K562 (cell line): ENCODE measurements around the gene WDR19. TPM values are rescaled to one million over a fixed set of nuclear protein-coding genes. Genes with fewer than 3 reads are reported as not detected.

Experiments used
- ATAC-seq: fragments of 200-7000 bp; cut with Tn5 transposase; 3 replicates; pipeline ENCODE4 v1.9.1; 2020; ENCODE audit warnings: moderate library complexity
- BruUV-seq: library from RNA; stranded (reverse); fragments of 400-500 nt; replicated peaks from 2 replicates; lab custom pipeline; 2021; lab: Mats Ljungman, UMichigan
- CTCF ChIA-PET: fragments of 300-600 bp; formaldehyde crosslinking; extraction: SDS; loops from one replicate; lab custom pipeline; 2021; ENCODE audit warnings: low intra/inter-chr PET ratio; lab: Yijun Ruan, JAX
- POLR2A ChIA-PET: fragments of 300-600, 350-650 bp; sonication (Branson Sonifier 250); formaldehyde crosslinking; extraction: SDS; loops from one replicate; lab custom pipeline; 2021; ENCODE audit warnings: antibody characterized with exemption, inconsistent platforms; lab: Yijun Ruan, JAX
- DNase-seq, 4 experiments: peaks; one replicate each; pipeline versions ENCODE4 v3.0.0 to v3.0.0-alpha.2; 2011 to 2018; ENCODE audit warnings: low spot score in 3 of 4, mixed read lengths in 3 of 4; ENCODE audit errors: extremely low read depth in 1 of 4
- FAIRE-seq: peaks from 2 replicates; lab custom pipeline; 2011; peaks lifted over from hg19 to GRCh38; lab: Jason Lieb, UNC
- H2AFZ ChIP-seq: 2 replicates; pipeline ENCODE4 v1.6.0; 2011; ENCODE audit warnings: low read depth, low read length, control low read depth, inconsistent platforms
- H3K27ac ChIP-seq: fragments of 200-600 bp; 3 replicates; pipeline ENCODE4 v1.8.0; 2011; ENCODE audit warnings: low read depth, mild to moderate bottlenecking, control low read depth, inconsistent platforms, low read length, moderate library complexity, mixed read lengths; ENCODE audit errors: extremely low read depth
- H3K27me3 ChIP-seq, 2 experiments: fragments of 300-600 bp in 1 of 2; 2 replicates in 1 of 2; 3 replicates in 1 of 2; pipeline versions ENCODE4 v1.6.0 to v1.8.0; 2011; ENCODE audit warnings: inconsistent platforms in 2 of 2, low read length in 2 of 2, mild to moderate bottlenecking in 1 of 2, mixed read lengths in 1 of 2, moderate library complexity in 1 of 2; ENCODE audit not compliant: control insufficient read depth in 2 of 2, insufficient read depth in 2 of 2
- H3K36me3 ChIP-seq: fragments of 300-600 bp; 3 replicates; pipeline ENCODE4 v1.8.0; 2011; ENCODE audit warnings: mild to moderate bottlenecking, low read length, inconsistent platforms; ENCODE audit not compliant: control insufficient read depth, insufficient read depth
- H3K4me1 ChIP-seq, 2 experiments: fragments of 200-600 bp in 1 of 2; replicated peaks in 1 of 2; 2 replicates in 1 of 2; 3 replicates in 1 of 2; pipeline versions ENCODE4 v1.5.1 to v1.8.0; 2011; ENCODE audit warnings: inconsistent platforms in 2 of 2, low read length in 2 of 2, mild to moderate bottlenecking in 1 of 2, mixed read lengths in 1 of 2, moderate library complexity in 1 of 2; ENCODE audit not compliant: control insufficient read depth in 2 of 2, insufficient read depth in 2 of 2
- H3K4me2 ChIP-seq: 2 replicates; pipeline ENCODE4 v1.6.1; 2011; ENCODE audit warnings: low read length, control low read depth, inconsistent platforms, mixed read lengths; ENCODE audit not compliant: insufficient read depth
- H3K4me3 ChIP-seq: fragments of 200-600 bp; sonication (generic), shearing (Covaris generic); 2 replicates; pipeline ENCODE4 v1.5.1; 2016; ENCODE audit warnings: control low read depth, inconsistent platforms
- H3K79me2 ChIP-seq: fragments of 200-600 bp; 3 replicates; pipeline ENCODE4 v1.8.0; 2011; ENCODE audit warnings: low read length, inconsistent platforms; ENCODE audit not compliant: control insufficient read depth, insufficient read depth
- H3K9ac ChIP-seq, 2 experiments: 2 replicates each; pipeline versions ENCODE4 v1.6.0 to v1.6.1; 2011; ENCODE audit warnings: low read depth in 2 of 2, low read length in 2 of 2, control low read depth in 1 of 2, inconsistent platforms in 1 of 2, mild to moderate bottlenecking in 1 of 2, mixed read lengths in 1 of 2; ENCODE audit not compliant: insufficient read depth in 1 of 2
- H3K9me1 ChIP-seq: one replicate; pipeline ENCODE4 v1.6.0; 2011; ENCODE audit warnings: inconsistent platforms, mild to moderate bottlenecking, low read length, moderate library complexity; ENCODE audit not compliant: control insufficient read depth, insufficient read depth
- H3K9me3 ChIP-seq: replicated peaks from 2 replicates; pipeline ENCODE4 v1.5.1; 2011; ENCODE audit warnings: low read depth, low read length, inconsistent platforms; ENCODE audit not compliant: control insufficient read depth, insufficient read depth
- H4K20me1 ChIP-seq: replicated peaks from 2 replicates; pipeline ENCODE4 v1.6.1; 2011; ENCODE audit warnings: low read length, inconsistent platforms, mixed read lengths; ENCODE audit not compliant: control insufficient read depth, insufficient read depth
- EP300 ChIP-seq: IDR thresholded peaks from 2 replicates; pipeline ENCODE4 v1.6.1; 2012; ENCODE audit warnings: low read length, improper control_type of control experiment
- EZH2 ChIP-seq: IDR thresholded peaks from 2 replicates; pipeline ENCODE4 v1.6.1; 2012; ENCODE audit warnings: low read depth, mild to moderate bottlenecking, inconsistent platforms, low read length, borderline replicate concordance
- HNRNPUL1 ChIP-seq: fragments of 200-400 bp; formaldehyde crosslinking; IDR thresholded peaks from 2 replicates; pipeline ENCODE4 v1.6.1; 2017; ENCODE audit warnings: low read length
- KAT8 ChIP-seq: fragments of 450-650 bp; IDR thresholded peaks from 2 replicates; pipeline ENCODE4 v1.6.1; 2016; ENCODE audit warnings: low read depth, mild to moderate bottlenecking
- MBD2 ChIP-seq: sonication (generic); IDR thresholded peaks from 2 replicates; pipeline ENCODE4 v1.6.1; 2016; ENCODE audit warnings: low read depth, borderline replicate concordance
- NCOA6 ChIP-seq: fragments of 450-650 bp; IDR thresholded peaks from 2 replicates; pipeline ENCODE4 v1.6.1; 2017; ENCODE audit warnings: mild to moderate bottlenecking
- NCOR1 ChIP-seq: fragments of 450-650 bp; IDR thresholded peaks from 2 replicates; pipeline ENCODE4 v1.6.1; 2016; ENCODE audit warnings: mild to moderate bottlenecking, moderate library complexity
- NFYB ChIP-seq: IDR thresholded peaks from 2 replicates; pipeline ENCODE4 v1.6.1; 2011; ENCODE audit warnings: mild to moderate bottlenecking, moderate library complexity; ENCODE audit not compliant: insufficient read length; ENCODE audit errors: extremely low read depth
- SMARCA5 ChIP-seq: fragments of 450-650 bp; IDR thresholded peaks from 2 replicates; pipeline ENCODE4 v1.6.1; 2016
- SNRNP70 ChIP-seq: fragments of 200-400 bp; formaldehyde crosslinking; optimal IDR thresholded peaks from 2 replicates; pipeline ENCODE3; 2017; ENCODE audit warnings: low read depth, low read length
- SRF ChIP-seq, 2 experiments: fragments of 250-450, 450-650 bp in 1 of 2; sonication (Bioruptor Pico) in 1 of 2; sonication (generic) in 1 of 2; formaldehyde crosslinking; IDR thresholded peaks; 2 replicates each; pipeline versions ENCODE4 v1.5.0 to v1.5.1; 2020 to 2022; ENCODE audit warnings: mild to moderate bottlenecking in 1 of 2, missing genetic modification reagents in 1 of 2
- TAL1 ChIP-seq: fragments of 450-650 bp; IDR thresholded peaks from 2 replicates; pipeline ENCODE4 v1.6.1; 2016; ENCODE audit warnings: mild to moderate bottlenecking
- TEAD1 ChIP-seq, 2 experiments: fragments of 450-650 bp in 1 of 2; sonication (generic) in 1 of 2; formaldehyde crosslinking; IDR thresholded peaks; 2 replicates each; pipeline versions ENCODE4 v1.4.0 to v1.8.0; 2020 to 2022; ENCODE audit warnings: mild to moderate bottlenecking in 2 of 2, missing genetic modification reagents in 1 of 2
- TFAM ChIP-seq: fragments of 250-450 bp; sonication (Bioruptor Pico); conservative IDR thresholded peaks from 2 replicates; pipeline ENCODE4 v1.5.0; 2021; ENCODE audit warnings: mild to moderate bottlenecking, moderate library complexity
- WGBS: fragments of 100-300 bp; shearing (Covaris generic); methylation state at CpG from one replicate; pipeline ENCODE4 v1.1.6; 2016; ENCODE audit warnings: low coverage, mixed read lengths; ENCODE audit not compliant: insufficient coverage; ENCODE audit errors: missing lambda C conversion rate; 5-methylcytosine and 5-hydroxymethylcytosine counted together
- in situ Hi-C: fragments of 300-500 bp; cut with MboI; formaldehyde crosslinking; loops from 4 replicates; pipeline ENCODE4 v1.15.0; 2018; ENCODE audit warnings: inconsistent platforms, mixed read lengths
- intact Hi-C: fragments of 100-400 bp; cut with micrococcal nuclease; formaldehyde crosslinking; loops from 2 replicates; pipeline ENCODE4 v1.14.2; 2022
- polyA plus RNA-seq, 8 experiments: library from polyadenylated mRNA; depleted of rRNA in 4 of 8; stranded (reverse) in 5 of 8; unstranded in 3 of 8; fragments of >200 nt; fragmentation: Nextera tagmentation in 2 of 8; fragmentation: Illumina TruSeq in 1 of 8; extraction: Ambion mirVana in 2 of 8; extraction: Trizol in 1 of 8; gene quantifications; 2 replicates each; pipeline versions ENCODE4 v1.2.1 to v1.2.3, GENCODE V29; 2011 to 2014; ENCODE audit warnings: inconsistent platforms in 1 of 8, missing spikeins in 1 of 8
- total RNA-seq, 7 experiments: library from RNA; depleted of rRNA in 6 of 7; stranded (reverse); fragments of >200 nt in 6 of 7; fragmentation: Illumina TruSeq in 2 of 7; extraction: Trizol in 2 of 7; gene quantifications; 2 replicates each; pipeline versions ENCODE4 v1.2.1 to v1.2.3, GENCODE V29; 2011 to 2021; ENCODE audit warnings: low replicate concordance in 1 of 7
- TF ChIP-seq, protein P1 (sequence below), 2 experiments: fragments of 450-650 bp; conservative IDR thresholded peaks; 2 replicates each; pipeline ENCODE4 v1.6.1; 2017; ENCODE audit warnings: mild to moderate bottlenecking in 2 of 2, moderate library complexity in 2 of 2
- TF ChIP-seq, protein P2 (sequence below): fragments of 250-450 bp; sonication (Bioruptor Pico); IDR thresholded peaks from 2 replicates; pipeline ENCODE4 v1.4.0; 2020
- TF ChIP-seq, protein P3 (sequence below), 2 experiments: fragments of 450-650 bp; IDR thresholded peaks; 2 replicates each; pipeline ENCODE4 v1.6.1; 2016
- TF ChIP-seq, protein P4 (sequence below): fragments of 250-450 bp; sonication (Bioruptor Pico); IDR thresholded peaks from 2 replicates; pipeline ENCODE4 v1.5.0; 2022; ENCODE audit warnings: mild to moderate bottlenecking

Gene WDR19
- total and polyA plus RNA-seq, 9 of the 15 experiments (the other 6 are each of a cell fraction or from before 2014, with no cell fraction given), result 6.8 to 37.6 (median 11.2) TPM

DNA sequence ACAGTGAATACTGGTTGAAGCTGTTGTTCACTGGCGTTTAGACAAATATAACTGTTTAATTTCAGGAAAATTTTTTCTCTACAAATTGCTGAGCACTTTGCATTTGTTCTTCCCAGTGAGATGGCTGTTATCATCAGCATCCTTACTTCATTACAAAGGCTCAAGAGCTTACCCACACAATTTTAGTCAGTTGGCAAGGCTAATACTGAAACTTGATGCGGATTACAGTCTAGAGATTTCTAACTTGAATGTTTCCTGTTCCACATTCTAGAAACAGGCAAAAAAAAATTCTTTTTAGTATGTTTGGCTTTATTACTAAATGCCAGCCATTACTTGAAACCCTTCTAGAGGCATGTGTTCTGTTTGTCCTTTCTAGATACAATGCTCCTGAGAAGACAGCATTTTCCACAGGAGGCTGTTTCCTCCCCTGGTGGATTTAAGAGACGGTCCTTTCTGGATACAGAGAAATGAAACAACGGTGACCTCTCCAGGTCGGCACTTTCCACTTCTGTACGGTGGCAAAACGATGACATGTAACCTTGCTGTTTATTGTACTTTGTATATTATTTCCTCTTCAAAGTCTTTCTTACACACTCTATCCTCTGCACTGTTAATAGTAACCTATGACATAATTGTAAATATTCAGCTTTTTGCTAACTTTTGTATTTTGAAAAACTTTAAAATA, 102.9 kb downstream of the WDR19 start:
- H3K36me3 ChIP-seq, result peaks cover 42% of the 10 kb centered on the region; the same call in 2 of the 3 replicates
- POLR2A ChIA-PET, result interaction anchor here (0.5 to 1.5 kb wide), 2 partner anchors 9 to 37 kb away, joined by 3 read pairs; no protein-coding TSS in a partner anchor
- ATAC-seq (no peak; the same call in 2 of the 3 replicates), DNase-seq (no peak), FAIRE-seq (no peak)
- H3K79me2 ChIP-seq, result no peaks in the 10 kb centered on the region
- intact Hi-C loops, result no loop called here
- in situ Hi-C loops, result no loop called here
- no peak overlapping the region for H3K4me2 ChIP-seq
- no peak overlapping the region for H3K9ac ChIP-seq
- CTCF ChIA-PET, result no interaction called here
- BruUV-seq, result no TSS peak
- H3K9me3 ChIP-seq, result no peaks in the 10 kb centered on the region
- H3K27ac ChIP-seq, result no peak overlapping the region
- no peaks in the 10 kb centered on the region for H4K20me1 ChIP-seq
- no peaks in the 10 kb centered on the region for H3K9me1 ChIP-seq
- WGBS, result 63% methylated on average over 7 of the region's 7 CpGs
- no peak overlapping the region for H3K4me3 ChIP-seq
- H3K27me3 ChIP-seq, result no peaks in the 10 kb centered on the region
- no peak overlapping the region for H2AFZ ChIP-seq
- peaks cover 0 to 3% of the 10 kb centered on the region in 2 experiments; a peak in 2 of 5 replicates for H3K4me1 ChIP-seq
- TF ChIP-seq, protein P1, sequence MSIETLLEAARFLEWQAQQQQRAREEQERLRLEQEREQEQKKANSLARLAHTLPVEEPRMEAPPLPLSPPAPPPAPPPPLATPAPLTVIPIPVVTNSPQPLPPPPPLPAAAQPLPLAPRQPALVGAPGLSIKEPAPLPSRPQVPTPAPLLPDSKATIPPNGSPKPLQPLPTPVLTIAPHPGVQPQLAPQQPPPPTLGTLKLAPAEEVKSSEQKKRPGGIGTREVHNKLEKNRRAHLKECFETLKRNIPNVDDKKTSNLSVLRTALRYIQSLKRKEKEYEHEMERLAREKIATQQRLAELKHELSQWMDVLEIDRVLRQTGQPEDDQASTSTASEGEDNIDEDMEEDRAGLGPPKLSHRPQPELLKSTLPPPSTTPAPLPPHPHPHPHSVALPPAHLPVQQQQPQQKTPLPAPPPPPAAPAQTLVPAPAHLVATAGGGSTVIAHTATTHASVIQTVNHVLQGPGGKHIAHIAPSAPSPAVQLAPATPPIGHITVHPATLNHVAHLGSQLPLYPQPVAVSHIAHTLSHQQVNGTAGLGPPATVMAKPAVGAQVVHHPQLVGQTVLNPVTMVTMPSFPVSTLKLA (conservative IDR thresholded peaks at IDR 0.05), result no peak
- TF ChIP-seq, protein P2, sequence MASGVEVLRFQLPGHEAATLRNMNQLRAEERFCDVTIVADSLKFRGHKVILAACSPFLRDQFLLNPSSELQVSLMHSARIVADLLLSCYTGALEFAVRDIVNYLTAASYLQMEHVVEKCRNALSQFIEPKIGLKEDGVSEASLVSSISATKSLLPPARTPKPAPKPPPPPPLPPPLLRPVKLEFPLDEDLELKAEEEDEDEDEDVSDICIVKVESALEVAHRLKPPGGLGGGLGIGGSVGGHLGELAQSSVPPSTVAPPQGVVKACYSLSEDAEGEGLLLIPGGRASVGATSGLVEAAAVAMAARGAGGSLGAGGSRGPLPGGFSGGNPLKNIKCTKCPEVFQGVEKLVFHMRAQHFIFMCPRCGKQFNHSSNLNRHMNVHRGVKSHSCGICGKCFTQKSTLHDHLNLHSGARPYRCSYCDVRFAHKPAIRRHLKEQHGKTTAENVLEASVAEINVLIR (CRISPR knock-in tag), result no peak
- TF ChIP-seq NFYB (no peak), EP300 (no peak), KAT8 (no peak), TEAD1 (CRISPR knock-in tag; IDR thresholded peaks at IDR 0.05) (no peak), SMARCA5 (no peak), SNRNP70 (no peak), SRF (CRISPR knock-in tag; IDR thresholded peaks at IDR 0.05) (no peak), TAL1 (no peak), EZH2 (no peak), MBD2 (no peak), NCOR1 (no peak), HNRNPUL1 (no peak), NCOA6 (no peak), TFAM (CRISPR knock-in tag) (no peak)
- TF ChIP-seq, protein P3, sequence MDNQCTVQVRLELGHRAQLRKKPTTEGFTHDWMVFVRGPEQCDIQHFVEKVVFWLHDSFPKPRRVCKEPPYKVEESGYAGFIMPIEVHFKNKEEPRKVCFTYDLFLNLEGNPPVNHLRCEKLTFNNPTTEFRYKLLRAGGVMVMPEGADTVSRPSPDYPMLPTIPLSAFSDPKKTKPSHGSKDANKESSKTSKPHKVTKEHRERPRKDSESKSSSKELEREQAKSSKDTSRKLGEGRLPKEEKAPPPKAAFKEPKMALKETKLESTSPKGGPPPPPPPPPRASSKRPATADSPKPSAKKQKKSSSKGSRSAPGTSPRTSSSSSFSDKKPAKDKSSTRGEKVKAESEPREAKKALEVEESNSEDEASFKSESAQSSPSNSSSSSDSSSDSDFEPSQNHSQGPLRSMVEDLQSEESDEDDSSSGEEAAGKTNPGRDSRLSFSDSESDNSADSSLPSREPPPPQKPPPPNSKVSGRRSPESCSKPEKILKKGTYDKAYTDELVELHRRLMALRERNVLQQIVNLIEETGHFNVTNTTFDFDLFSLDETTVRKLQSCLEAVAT (IDR thresholded peaks at IDR 0.05), result no peak
- TF ChIP-seq, protein P4, sequence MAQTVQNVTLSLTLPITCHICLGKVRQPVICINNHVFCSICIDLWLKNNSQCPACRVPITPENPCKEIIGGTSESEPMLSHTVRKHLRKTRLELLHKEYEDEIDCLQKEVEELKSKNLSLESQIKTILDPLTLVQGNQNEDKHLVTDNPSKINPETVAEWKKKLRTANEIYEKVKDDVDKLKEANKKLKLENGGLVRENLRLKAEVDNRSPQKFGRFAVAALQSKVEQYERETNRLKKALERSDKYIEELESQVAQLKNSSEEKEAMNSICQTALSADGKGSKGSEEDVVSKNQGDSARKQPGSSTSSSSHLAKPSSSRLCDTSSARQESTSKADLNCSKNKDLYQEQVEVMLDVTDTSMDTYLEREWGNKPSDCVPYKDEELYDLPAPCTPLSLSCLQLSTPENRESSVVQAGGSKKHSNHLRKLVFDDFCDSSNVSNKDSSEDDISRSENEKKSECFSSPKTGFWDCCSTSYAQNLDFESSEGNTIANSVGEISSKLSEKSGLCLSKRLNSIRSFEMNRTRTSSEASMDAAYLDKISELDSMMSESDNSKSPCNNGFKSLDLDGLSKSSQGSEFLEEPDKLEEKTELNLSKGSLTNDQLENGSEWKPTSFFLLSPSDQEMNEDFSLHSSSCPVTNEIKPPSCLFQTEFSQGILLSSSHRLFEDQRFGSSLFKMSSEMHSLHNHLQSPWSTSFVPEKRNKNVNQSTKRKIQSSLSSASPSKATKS (CRISPR knock-in tag), result no peak
